HCT116 (cell line): ENCODE measurements around the gene VAV2. TPM values are rescaled to one million over a fixed set of nuclear protein-coding genes. Genes with fewer than 3 reads are reported as not detected.

ENCODE experiments used
- ATAC-seq: fragments of 200-7000 bp; cut with Tn5 transposase; 2 replicates; pipeline ENCODE4 v1.9.1; 2020; ENCODE audit warnings: mild to moderate bottlenecking, moderate library complexity
- BruUV-seq: library from RNA; stranded (reverse); fragments of 400-500 nt; replicated peaks from 2 replicates; lab custom pipeline; 2021; lab: Mats Ljungman, UMichigan
- CTCF ChIA-PET: fragments of 300-600 bp; sonication (Branson Sonifier 250); formaldehyde crosslinking; loops from one replicate; lab custom pipeline; 2021; ENCODE audit warnings: antibody characterized with exemption; lab: Charles Lee
- POLR2A ChIA-PET: fragments of 300-600, 350-600 bp; sonication (Branson Sonifier 250); formaldehyde crosslinking; loops from one replicate; lab custom pipeline; 2021; ENCODE audit warnings: antibody characterized with exemption; lab: Charles Lee
- RAD21 ChIA-PET, 2 experiments: fragments of 300-600 bp; sonication (Branson Sonifier 250); formaldehyde crosslinking; loops; one replicate each; lab custom pipeline; 2023; ENCODE audit warnings: low total read pairs in 2 of 2; ENCODE audit not compliant: uncharacterized antibody in 2 of 2, unreplicated experiment in 2 of 2, low non-redundant PET in 1 of 2; lab: Charles Lee
- DNase-seq: peaks from one replicate; pipeline ENCODE4 v3.0.0-alpha.2; 2010; ENCODE audit warnings: low read depth, low spot score
- H2AFZ ChIP-seq: fragments of 200-600 bp; shearing (Covaris generic), sonication (generic); 2 replicates; pipeline ENCODE4 v1.6.1; 2017; ENCODE audit warnings: low read depth, mixed run types, mixed read lengths, antibody characterized with exemption, low read length; ENCODE audit not compliant: poor library complexity, severe bottlenecking
- H3K27ac ChIP-seq: 2 replicates; pipeline ENCODE4 v1.5.1; 2012; ENCODE audit warnings: low read depth, low read length
- H3K27me3 ChIP-seq: fragments of 200-600 bp; sonication (generic); 2 replicates; pipeline ENCODE4 v1.6.1; 2016; ENCODE audit warnings: mixed run types, low read length, mixed read lengths; ENCODE audit not compliant: insufficient read depth
- H3K36me3 ChIP-seq, 2 experiments: fragments of 200-500 bp in 1 of 2; fragments of 200-600 bp in 1 of 2; sonication (Bioruptor generic) in 1 of 2; sonication (generic) in 1 of 2; 2 replicates each; pipeline versions ENCODE4 v1.5.1 to v1.6.1; 2014 to 2016; ENCODE audit warnings: low read length in 2 of 2, inconsistent platforms in 1 of 2, mixed read lengths in 1 of 2, mixed run types in 1 of 2; ENCODE audit not compliant: insufficient read depth in 2 of 2, control insufficient read depth in 1 of 2
- H3K4me1 ChIP-seq, 2 experiments: fragments of 200-600 bp in 1 of 2; sonication (generic) in 1 of 2; 2 replicates each; pipeline versions ENCODE4 v1.5.1 to v1.6.1; 2012 to 2017; ENCODE audit warnings: low read length in 2 of 2, inconsistent platforms in 1 of 2, mild to moderate bottlenecking in 1 of 2, mixed read lengths in 1 of 2, mixed run types in 1 of 2, moderate library complexity in 1 of 2; ENCODE audit not compliant: insufficient read depth in 2 of 2, control insufficient read depth in 1 of 2
- H3K4me2 ChIP-seq: fragments of 200-600 bp; sonication (generic); 2 replicates; pipeline ENCODE4 v1.6.1; 2017; ENCODE audit warnings: mixed run types, low read length, mixed read lengths
- H3K4me3 ChIP-seq, 2 experiments: fragments of 200-600 bp in 1 of 2; sonication (generic) in 1 of 2; replicated peaks in 1 of 2; 2 replicates each; pipeline ENCODE4 v1.5.1; 2011 to 2016; ENCODE audit warnings: low read length in 2 of 2, control low read depth in 1 of 2, low read depth in 1 of 2, mild to moderate bottlenecking in 1 of 2, mixed read lengths in 1 of 2, mixed run types in 1 of 2
- H3K79me2 ChIP-seq: fragments of 200-600 bp; sonication (generic); 2 replicates; pipeline ENCODE4 v1.6.1; 2017; ENCODE audit warnings: mild to moderate bottlenecking, mixed run types, low read length, moderate library complexity, mixed read lengths; ENCODE audit not compliant: insufficient read depth
- H3K9ac ChIP-seq: fragments of 200-600 bp; sonication (generic); 2 replicates; pipeline ENCODE4 v1.6.1; 2016; ENCODE audit warnings: low read length, mixed read lengths
- H3K9me2 ChIP-seq: fragments of 200-600 bp; sonication (generic), shearing (Covaris generic); 2 replicates; pipeline ENCODE4 v1.6.1; 2017; ENCODE audit warnings: mixed run types, mild to moderate bottlenecking, moderate library complexity; ENCODE audit not compliant: insufficient read depth
- H3K9me3 ChIP-seq, 2 experiments: fragments of 200-500 bp in 1 of 2; fragments of 200-600 bp in 1 of 2; sonication (Bioruptor generic) in 1 of 2; sonication (generic) in 1 of 2; 2 replicates each; pipeline ENCODE4 v1.6.1; 2014 to 2017; ENCODE audit warnings: low read length in 2 of 2, mixed read lengths in 2 of 2, inconsistent platforms in 1 of 2, low read depth in 1 of 2, mild to moderate bottlenecking in 1 of 2, mixed run types in 1 of 2, moderate library complexity in 1 of 2; ENCODE audit not compliant: control insufficient read depth in 1 of 2, insufficient read depth in 1 of 2
- H4K20me1 ChIP-seq: fragments of 200-600 bp; sonication (generic), shearing (Covaris generic); 2 replicates; pipeline ENCODE4 v1.6.1; 2017; ENCODE audit warnings: mixed run types, mild to moderate bottlenecking, moderate library complexity; ENCODE audit not compliant: insufficient read depth
- ELF1 ChIP-seq: IDR thresholded peaks from 2 replicates; pipeline ENCODE4 v1.6.1; 2012; ENCODE audit warnings: low read depth, borderline replicate concordance
- EZH2phosphoT487 ChIP-seq: fragments of 200-600 bp; IDR thresholded peaks from 2 replicates; pipeline ENCODE4 v1.6.1; 2018; ENCODE audit warnings: antibody characterized with exemption, borderline replicate concordance
- FOSL1 ChIP-seq: IDR thresholded peaks from 2 replicates; pipeline ENCODE4 v1.6.1; 2012; ENCODE audit warnings: low read depth
- POLR2A ChIP-seq: IDR thresholded peaks from 2 replicates; pipeline ENCODE4 v1.7.0; 2011; ENCODE audit warnings: borderline replicate concordance; ENCODE audit not compliant: insufficient read depth, insufficient read length; ENCODE audit errors: extremely low read depth
- SP1 ChIP-seq: IDR thresholded peaks from 2 replicates; pipeline ENCODE4 v1.6.1; 2012; ENCODE audit warnings: low read depth
- SRF ChIP-seq: IDR thresholded peaks from 2 replicates; pipeline ENCODE4 v1.6.1; 2012; ENCODE audit warnings: low read depth
- TCF7L2 ChIP-seq: IDR thresholded peaks from 2 replicates; pipeline ENCODE4 v1.7.0; 2011; ENCODE audit warnings: borderline replicate concordance, inconsistent platforms; ENCODE audit not compliant: insufficient read depth, insufficient read length; ENCODE audit errors: extremely low read depth
- ZNF274 ChIP-seq: fragments of 200-500 bp; sonication (Bioruptor generic); IDR thresholded peaks from 2 replicates; pipeline ENCODE4 v1.6.1; 2014; ENCODE audit warnings: mild to moderate bottlenecking, low read depth, low read length, inconsistent platforms
- intact Hi-C: fragments of 100-400 bp; cut with micrococcal nuclease; formaldehyde crosslinking; loops from 2 replicates; pipeline ENCODE4 v1.10.0; 2022
- total RNA-seq: library from RNA; stranded (reverse); gene quantifications from one replicate; pipeline ENCODE4 v1.2.1, GENCODE V29; 2021; ENCODE audit not compliant: unreplicated experiment
- TF ChIP-seq, protein P1 (sequence below): IDR thresholded peaks from 2 replicates; pipeline ENCODE4 v1.6.1; 2012
- TF ChIP-seq, protein P2 (sequence below): IDR thresholded peaks from 2 replicates; pipeline ENCODE4 v1.6.1; 2011; ENCODE audit warnings: mild to moderate bottlenecking, low read length, moderate library complexity; ENCODE audit not compliant: insufficient replicate concordance; ENCODE audit errors: extremely low read depth

The VAV2 gene
- total RNA-seq, 1 experiment from 2014 or later, result 33.2 TPM

DNA sequence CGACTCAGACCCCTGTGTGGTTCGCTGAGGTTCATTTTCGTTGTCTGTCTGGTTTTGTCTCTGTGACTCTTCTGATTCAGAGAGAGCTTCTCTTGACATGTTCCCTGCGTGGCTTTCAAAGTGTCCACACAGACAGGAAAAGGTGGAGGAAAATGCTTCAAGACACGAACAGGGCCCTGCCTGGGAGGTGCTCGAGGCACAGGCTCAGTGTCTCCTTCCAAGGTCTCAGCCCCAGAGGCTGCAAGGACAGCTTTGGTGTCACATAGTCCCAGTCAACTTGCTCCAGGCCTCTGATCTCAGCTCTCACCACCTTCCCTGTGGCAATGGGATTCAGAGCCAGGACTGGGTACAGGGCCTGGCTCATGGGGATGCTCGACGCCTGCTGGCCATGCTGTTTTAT, 202.3 kb downstream of the VAV2 start:
- POLR2A ChIA-PET, result no interaction called here

More for the DNA sequence above, 202.3 kb downstream of the VAV2 start:
- H3K9ac ChIP-seq, result no peak overlapping the region
- H3K9me3 ChIP-seq, result no peaks in the 10 kb centered on the region
- ChIA-PET RAD21 (no interaction called here), CTCF (interaction anchor here (0.9 kb wide), 1 partner anchor 204 kb away, joined by 4 read pairs; no protein-coding TSS in a partner anchor)
- H3K4me2 ChIP-seq, result no peak overlapping the region
- no peak overlapping the region for H3K27ac ChIP-seq
- intact Hi-C loops, result no loop called here
- H3K9me2 ChIP-seq, result no peaks in the 10 kb centered on the region
- no peaks in the 10 kb centered on the region for H3K79me2 ChIP-seq
- no peak overlapping the region for H3K4me3 ChIP-seq
- peaks cover 2 to 7% of the 10 kb centered on the region in 2 experiments; a peak in 2 of 4 replicates for H3K4me1 ChIP-seq
- no peaks in the 10 kb centered on the region for H3K27me3 ChIP-seq
- no peak overlapping the region for H2AFZ ChIP-seq
- DNase-seq (no peak), ATAC-seq (no peak)
- no TSS peak for BruUV-seq
- H3K36me3 ChIP-seq, result peaks cover 0 to 3% of the 10 kb centered on the region in 2 experiments; a peak in 2 of 4 replicates
- no peak for TF ChIP-seq TCF7L2
- TF ChIP-seq, protein P1, sequence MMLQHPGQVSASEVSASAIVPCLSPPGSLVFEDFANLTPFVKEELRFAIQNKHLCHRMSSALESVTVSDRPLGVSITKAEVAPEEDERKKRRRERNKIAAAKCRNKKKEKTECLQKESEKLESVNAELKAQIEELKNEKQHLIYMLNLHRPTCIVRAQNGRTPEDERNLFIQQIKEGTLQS, result no peak
- TF ChIP-seq ZNF274, result no peak
- TF ChIP-seq SRF, result no peak
- no peak for TF ChIP-seq POLR2A
- TF ChIP-seq, protein P2, sequence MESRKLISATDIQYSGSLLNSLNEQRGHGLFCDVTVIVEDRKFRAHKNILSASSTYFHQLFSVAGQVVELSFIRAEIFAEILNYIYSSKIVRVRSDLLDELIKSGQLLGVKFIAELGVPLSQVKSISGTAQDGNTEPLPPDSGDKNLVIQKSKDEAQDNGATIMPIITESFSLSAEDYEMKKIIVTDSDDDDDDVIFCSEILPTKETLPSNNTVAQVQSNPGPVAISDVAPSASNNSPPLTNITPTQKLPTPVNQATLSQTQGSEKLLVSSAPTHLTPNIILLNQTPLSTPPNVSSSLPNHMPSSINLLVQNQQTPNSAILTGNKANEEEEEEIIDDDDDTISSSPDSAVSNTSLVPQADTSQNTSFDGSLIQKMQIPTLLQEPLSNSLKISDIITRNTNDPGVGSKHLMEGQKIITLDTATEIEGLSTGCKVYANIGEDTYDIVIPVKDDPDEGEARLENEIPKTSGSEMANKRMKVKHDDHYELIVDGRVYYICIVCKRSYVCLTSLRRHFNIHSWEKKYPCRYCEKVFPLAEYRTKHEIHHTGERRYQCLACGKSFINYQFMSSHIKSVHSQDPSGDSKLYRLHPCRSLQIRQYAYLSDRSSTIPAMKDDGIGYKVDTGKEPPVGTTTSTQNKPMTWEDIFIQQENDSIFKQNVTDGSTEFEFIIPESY, result no peak
- no peak for TF ChIP-seq SP1
- no peak for TF ChIP-seq ELF1
- no peak for TF ChIP-seq EZH2phosphoT487
- TF ChIP-seq FOSL1, result no peak
- no peaks in the 10 kb centered on the region for H4K20me1 ChIP-seq
